ENCODE measurements around the gene USP40.

- TF ChIP-seq CTCF (IDR thresholded peaks at IDR 0.05) (no peak), POLR2A (IDR thresholded peaks at IDR 0.05) (no peak), EP300 (IDR thresholded peaks at IDR 0.05) (no peak)
Measured at GRCh38 chr2:233441161-233442027, 125.2 kb downstream of the USP40 start.

Data from ovary (tissue), 3 donors.